DOHH2 (cell line): ENCODE measurements around the gene CUTC.

Experiments
- H3F3A ChIP-seq: fragments of 200-600 bp; sonication (generic), shearing (Covaris generic); 2 replicates; pipeline ENCODE4 v1.6.0; 2016; ENCODE audit warnings: antibody characterized with exemption, mild to moderate bottlenecking; ENCODE audit not compliant: control insufficient read depth, insufficient read depth
- H3K27ac ChIP-seq: fragments of 200-600 bp; sonication (generic); 2 replicates; pipeline ENCODE4 v1.5.1; 2014; ENCODE audit warnings: low read depth, mild to moderate bottlenecking, low read length, moderate library complexity
- H3K27me3 ChIP-seq: fragments of 200-600 bp; sonication (generic); 2 replicates; pipeline ENCODE4 v1.6.1; 2014; ENCODE audit warnings: mild to moderate bottlenecking, low read length, mixed read lengths; ENCODE audit not compliant: control insufficient read depth
- H3K36me3 ChIP-seq: fragments of 200-600 bp; sonication (generic); 2 replicates; pipeline ENCODE4 v1.6.1; 2014; ENCODE audit warnings: mild to moderate bottlenecking, low read length, moderate library complexity, mixed read lengths; ENCODE audit not compliant: control insufficient read depth
- H3K4me1 ChIP-seq: fragments of 200-600 bp; sonication (generic); 2 replicates; pipeline ENCODE4 v1.6.1; 2014; ENCODE audit warnings: mild to moderate bottlenecking, low read length, mixed read lengths; ENCODE audit not compliant: control insufficient read depth
- H3K4me2 ChIP-seq: fragments of 200-600 bp; sonication (generic); 2 replicates; pipeline ENCODE4 v1.6.0; 2014; ENCODE audit warnings: mild to moderate bottlenecking, low read length, moderate library complexity
- H3K4me3 ChIP-seq: fragments of 200-600 bp; sonication (generic); 2 replicates; pipeline ENCODE4 v1.5.1; 2014; ENCODE audit warnings: mild to moderate bottlenecking, low read length, mixed read lengths
- H3K79me2 ChIP-seq: fragments of 200-600 bp; sonication (generic); 2 replicates; pipeline ENCODE4 v1.6.1; 2014; ENCODE audit warnings: mild to moderate bottlenecking, low read length, mixed read lengths; ENCODE audit not compliant: control insufficient read depth
- H3K9me2 ChIP-seq: fragments of 200-600 bp; sonication (generic); replicated peaks from 2 replicates; pipeline ENCODE4 v1.6.1; 2014; ENCODE audit warnings: mild to moderate bottlenecking, low read length, mixed read lengths; ENCODE audit not compliant: control insufficient read depth
- H3K9me3 ChIP-seq: fragments of 200-600 bp; sonication (generic); 2 replicates; pipeline ENCODE4 v1.6.1; 2014; ENCODE audit warnings: antibody characterized with exemption, low read length, mixed read lengths; ENCODE audit not compliant: control insufficient read depth, insufficient read depth
- H4K20me1 ChIP-seq: fragments of 200-600 bp; sonication (generic); 2 replicates; pipeline ENCODE4 v1.6.0; 2014; ENCODE audit warnings: low read depth, mild to moderate bottlenecking, antibody characterized with exemption, low read length, moderate library complexity; ENCODE audit not compliant: control insufficient read depth, insufficient read depth
- CTCF ChIP-seq: fragments of 200-600 bp; sonication (generic); IDR thresholded peaks from one replicate; pipeline ENCODE4 v1.5.1; 2014; ENCODE audit warnings: antibody characterized with exemption, mild to moderate bottlenecking, low read depth, low read length; ENCODE audit not compliant: poor library complexity, severe bottlenecking
- EZH2phosphoT487 ChIP-seq: fragments of 200-600 bp; sonication (generic); IDR thresholded peaks from 2 replicates; pipeline ENCODE4 v1.6.1; 2017; ENCODE audit warnings: borderline replicate concordance, mild to moderate bottlenecking, antibody characterized with exemption, low read length, moderate library complexity, mixed read lengths

Gene CUTC

GRCh38 chr10:99709480-99710229 is 22.4 kb upstream of the CUTC start:
- no peaks in the 10 kb centered on the region for H3K9me3 ChIP-seq
- H3K4me2 ChIP-seq = no peak overlapping the region
- no peak overlapping the region for H3K4me3 ChIP-seq
- no peak overlapping the region for H3K27ac ChIP-seq
- no peaks in the 10 kb centered on the region for H3F3A ChIP-seq
- H3K4me1 ChIP-seq = no peaks in the 10 kb centered on the region
- H4K20me1 ChIP-seq = no peaks in the 10 kb centered on the region
- H3K9me2 ChIP-seq = no peaks in the 10 kb centered on the region
- H3K36me3 ChIP-seq = peaks cover 32% of the 10 kb centered on the region
- no peaks in the 10 kb centered on the region for H3K27me3 ChIP-seq
- TF ChIP-seq EZH2phosphoT487 (no peak), CTCF (no peak)
- no peaks in the 10 kb centered on the region for H3K79me2 ChIP-seq

- no peaks in the 10 kb centered on the region for H4K20me1 ChIP-seq
- no peaks in the 10 kb centered on the region for H3K9me2 ChIP-seq
- H3K4me3 ChIP-seq = no peak overlapping the region
- no peaks in the 10 kb centered on the region for H3K4me1 ChIP-seq
- TF ChIP-seq EZH2phosphoT487 (no peak), CTCF (peak; percentile 63)
- peaks cover 40% of the 10 kb centered on the region for H3K36me3 ChIP-seq
- H3K79me2 ChIP-seq = no peaks in the 10 kb centered on the region
- no peaks in the 10 kb centered on the region for H3K27me3 ChIP-seq
- H3F3A ChIP-seq = no peaks in the 10 kb centered on the region
- H3K4me2 ChIP-seq = no peak overlapping the region
- H3K9me3 ChIP-seq = no peaks in the 10 kb centered on the region
- H3K27ac ChIP-seq = no peak overlapping the region
Measured at GRCh38 chr10:99711129-99711719, 20.8 kb upstream of the CUTC start.

GRCh38 chr10:99714446-99714845 is 17.6 kb upstream of the CUTC start:
- no peaks in the 10 kb centered on the region for H3F3A ChIP-seq

More at GRCh38 chr10:99714446-99714845, 17.6 kb upstream of the CUTC start:
- Histone ChIP-seq H3K9me3 (no peaks in the 10 kb centered on the region), H3K9me2 (no peaks in the 10 kb centered on the region), H3K27ac (no peak overlapping the region), H3K4me1 (no peaks in the 10 kb centered on the region), H4K20me1 (no peaks in the 10 kb centered on the region), H3K4me2 (no peak overlapping the region), H3K27me3 (no peaks in the 10 kb centered on the region), H3K36me3 (peaks cover 66% of the 10 kb centered on the region), H3K79me2 (no peaks in the 10 kb centered on the region), H3K4me3 (no peak overlapping the region)
- TF ChIP-seq CTCF = no peak
- TF ChIP-seq EZH2phosphoT487 = no peak
